NCI-H524 treated with DMSO at 0.1 percent for 48 hours (cell line): ENCODE data around the gene PREB.
"Not testable (repeated sequence)": the region's sequence is repeated elsewhere in the genome, so short reads cannot be mapped to it uniquely, and the experiment has no call there.

Source experiments
- DNase-seq: peaks from one replicate; lab custom pipeline; 2025; lab: John Stamatoyannopoulos, UW

Gene PREB, protein sequence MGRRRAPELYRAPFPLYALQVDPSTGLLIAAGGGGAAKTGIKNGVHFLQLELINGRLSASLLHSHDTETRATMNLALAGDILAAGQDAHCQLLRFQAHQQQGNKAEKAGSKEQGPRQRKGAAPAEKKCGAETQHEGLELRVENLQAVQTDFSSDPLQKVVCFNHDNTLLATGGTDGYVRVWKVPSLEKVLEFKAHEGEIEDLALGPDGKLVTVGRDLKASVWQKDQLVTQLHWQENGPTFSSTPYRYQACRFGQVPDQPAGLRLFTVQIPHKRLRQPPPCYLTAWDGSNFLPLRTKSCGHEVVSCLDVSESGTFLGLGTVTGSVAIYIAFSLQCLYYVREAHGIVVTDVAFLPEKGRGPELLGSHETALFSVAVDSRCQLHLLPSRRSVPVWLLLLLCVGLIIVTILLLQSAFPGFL

GRCh38 chr2:27133905-27134780 lies at the start of gene PREB:
Gene PREB, minus strand, starts transcription at chr2:27134636. Its CDS starts 215 bp downstream, at chr2:27134421.
- peak; percentile 45 for DNase-seq

GRCh38 chr2:27184115-27184514 lies 49.7 kb upstream of the PREB start:
- no peak for DNase-seq

- no peak for DNase-seq
Measured at GRCh38 chr2:27182346-27182745, 47.9 kb upstream of the PREB start.

DNA sequence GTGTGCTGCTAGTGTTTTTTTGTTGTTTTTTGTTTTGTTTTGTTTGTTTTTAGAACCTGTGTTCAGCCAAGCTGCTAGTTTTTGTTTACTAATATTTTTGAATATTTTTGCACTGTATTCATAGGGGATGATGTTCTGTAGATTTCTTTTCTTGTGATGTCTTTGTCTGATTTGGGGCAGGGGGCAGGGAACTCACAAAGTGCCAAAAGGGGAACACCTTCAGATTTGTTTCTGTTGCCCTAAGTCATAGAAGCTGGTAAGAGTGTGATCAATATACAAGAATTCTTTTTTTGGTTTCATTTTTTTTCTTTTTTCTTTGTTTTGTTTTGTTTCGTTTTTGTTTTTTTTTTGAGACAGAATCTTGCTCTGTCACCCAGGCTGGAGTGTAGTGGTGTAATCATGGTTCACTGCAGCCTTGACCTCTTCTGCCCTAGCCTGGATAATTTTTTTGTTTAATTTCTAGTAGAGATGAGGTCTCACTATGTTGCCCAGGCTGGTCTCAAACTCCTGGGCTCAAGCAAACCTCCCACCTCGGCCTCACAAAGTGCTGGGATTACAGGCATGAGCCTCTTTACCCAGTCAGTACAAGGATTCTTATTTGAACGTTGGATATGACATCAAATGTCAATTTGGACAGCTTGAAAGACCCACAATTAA lies 45.0 kb upstream of the PREB start:
- DNase-seq = no peak

DNA sequence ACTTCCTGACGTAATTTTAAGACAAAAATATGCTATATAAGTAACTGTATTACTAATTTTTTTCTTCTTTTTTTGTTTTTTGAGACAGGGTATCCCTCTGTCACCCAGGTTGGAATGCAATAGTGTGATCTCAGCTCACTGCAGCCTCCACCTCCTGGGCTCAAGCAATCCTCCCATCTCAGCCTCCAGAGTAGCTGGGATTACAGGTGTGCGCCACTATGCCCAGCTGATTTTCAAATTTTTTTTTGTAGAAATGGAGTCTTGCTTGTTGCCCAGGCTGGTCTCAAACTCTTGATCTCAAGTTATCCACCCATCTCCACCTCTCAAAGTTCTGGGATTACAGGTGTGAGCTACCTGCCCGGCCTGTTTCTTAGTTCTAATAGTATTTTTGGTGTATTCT lies 44.0 kb upstream of the PREB start:
- DNase-seq = no peak

DNA sequence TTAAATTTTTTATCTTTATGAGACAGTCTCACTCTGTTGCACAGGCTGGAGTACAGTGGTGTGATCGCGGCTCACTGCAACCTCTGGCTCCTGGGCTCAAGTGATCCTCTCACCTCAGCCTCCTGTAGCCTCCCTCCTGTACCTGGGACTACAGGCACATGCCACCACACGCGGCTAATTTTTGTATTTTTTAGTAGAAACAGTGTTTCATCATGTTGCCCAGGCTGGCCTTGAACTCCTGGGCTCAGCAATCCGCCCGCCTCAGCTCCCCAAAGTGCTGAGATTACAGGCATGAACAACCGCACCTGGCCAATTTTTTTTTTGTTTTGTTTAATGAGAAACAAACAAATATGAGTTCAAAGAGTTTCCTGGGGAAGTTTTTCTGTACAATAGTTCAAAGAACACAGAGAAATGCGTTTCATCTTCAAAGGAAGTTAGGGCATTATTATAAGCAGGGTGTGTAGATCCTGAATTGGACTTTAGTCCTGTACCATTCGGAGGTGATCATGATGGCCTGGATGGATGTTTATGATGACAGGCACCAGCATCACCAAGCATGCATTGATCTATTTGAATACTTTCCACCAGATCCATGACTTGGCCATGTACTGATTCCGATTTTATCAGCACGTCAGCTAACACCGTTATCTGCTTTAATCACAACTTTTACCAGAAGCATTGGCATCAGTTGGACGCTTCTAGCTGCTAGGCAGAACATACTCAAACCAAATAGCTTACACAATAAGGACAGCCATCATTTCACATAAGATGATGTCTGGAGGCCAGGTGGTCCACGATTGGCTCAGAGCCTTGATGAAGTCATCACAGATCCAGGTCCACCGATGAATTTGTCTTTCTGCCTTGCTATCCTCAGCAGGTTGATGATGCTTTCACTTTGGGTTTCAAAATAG lies 43.3 kb upstream of the PREB start:
- DNase-seq = no peak

DNA sequence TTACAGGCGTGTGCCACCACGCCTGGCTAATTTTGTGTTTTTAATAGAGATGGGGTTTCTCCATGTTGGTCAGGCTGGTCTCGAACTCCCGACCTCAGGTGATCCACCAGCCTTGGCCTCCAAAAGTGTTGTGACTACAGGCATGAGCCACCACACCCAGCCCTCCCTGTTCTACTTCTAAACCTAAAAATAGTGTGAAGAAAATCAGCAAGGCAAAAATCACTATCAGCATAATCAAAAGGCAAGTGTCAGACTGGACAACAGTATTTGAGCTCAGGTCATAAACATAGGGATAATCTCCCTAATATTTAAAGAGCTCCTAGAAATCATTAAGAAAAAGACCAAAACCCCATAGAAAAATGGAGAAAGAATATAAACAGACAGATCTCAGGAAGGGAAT lies 41.3 kb upstream of the PREB start:
- not testable (repeated sequence) for DNase-seq

GRCh38 chr2:27175330-27175729 lies 40.9 kb upstream of the PREB start:
- no peak for DNase-seq

GRCh38 chr2:27174638-27175037 lies 40.2 kb upstream of the PREB start:
- no peak for DNase-seq

GRCh38 chr2:27171351-27171848 lies 37.0 kb upstream of the PREB start:
- DNase-seq = no peak

GRCh38 chr2:27170581-27171337 lies 36.3 kb upstream of the PREB start:
- DNase-seq = no peak

DNA sequence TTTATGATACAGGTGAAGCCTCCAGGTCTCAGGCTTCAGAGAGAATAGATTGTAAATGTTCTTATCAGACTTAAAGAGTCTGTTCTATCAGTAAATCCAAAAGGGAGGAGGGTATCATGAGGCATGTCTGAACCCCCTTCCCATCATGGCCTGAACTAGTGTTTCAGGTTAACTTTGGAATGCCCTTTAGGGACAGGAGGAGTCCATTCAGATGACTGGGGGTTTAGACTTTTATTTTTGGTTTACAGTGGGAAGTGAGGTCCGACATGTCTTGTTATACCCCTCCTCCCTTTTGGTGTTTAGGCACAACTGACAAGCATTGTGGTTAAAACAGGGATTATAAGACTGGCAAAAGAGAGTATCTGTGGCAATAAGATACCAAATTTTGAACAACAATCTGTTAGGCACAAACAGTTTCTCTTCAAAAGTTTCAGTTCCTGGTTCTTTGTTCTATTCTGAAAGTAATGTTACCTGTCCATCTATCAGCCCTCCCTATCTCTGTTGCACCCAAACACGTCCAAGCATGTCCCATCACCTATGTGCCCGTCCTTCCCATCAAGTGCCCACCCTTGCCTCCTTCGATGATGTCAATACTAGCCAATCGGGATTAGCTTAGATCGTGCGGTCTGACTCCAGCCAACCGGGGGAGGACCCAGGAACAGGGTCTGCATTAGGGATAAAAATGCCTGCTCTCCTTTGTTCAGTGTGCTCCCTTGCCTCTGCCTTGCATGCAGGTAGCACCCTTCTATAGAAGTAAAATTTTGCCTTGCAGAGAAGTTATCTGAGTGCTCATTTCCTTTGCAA lies 30.7 kb upstream of the PREB start:
- DNase-seq = no peak

- no peak for DNase-seq
Measured at GRCh38 chr2:27162151-27163121, 28.0 kb upstream of the PREB start.

GRCh38 chr2:27160191-27160590 lies 25.8 kb upstream of the PREB start:
- DNase-seq = no peak

DNA sequence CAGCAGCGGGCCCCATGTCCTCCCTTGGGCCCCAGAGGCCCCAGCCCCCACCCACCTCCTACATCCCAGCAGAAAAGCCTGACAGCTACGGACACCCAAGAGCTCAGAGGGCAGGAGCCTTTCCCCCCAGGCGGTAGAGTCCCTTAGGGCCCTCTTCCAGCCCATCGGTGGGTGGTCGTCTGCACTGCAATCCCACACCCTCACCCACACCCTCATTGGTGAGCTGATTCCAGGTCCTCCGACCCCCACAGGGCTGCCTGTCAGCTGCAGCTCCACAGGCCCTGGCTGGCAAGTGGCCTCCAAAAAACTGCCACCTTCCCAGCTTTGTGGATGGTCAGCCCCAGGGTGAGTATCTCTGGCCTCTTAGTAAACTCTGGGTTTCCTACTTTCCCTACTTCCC lies 24.8 kb upstream of the PREB start:
- DNase-seq = no peak

- DNase-seq = no peak
Measured at GRCh38 chr2:27158468-27158867, 24.0 kb upstream of the PREB start.

- no peak for DNase-seq
Measured at GRCh38 chr2:27155069-27155520, 20.7 kb upstream of the PREB start.

DNA sequence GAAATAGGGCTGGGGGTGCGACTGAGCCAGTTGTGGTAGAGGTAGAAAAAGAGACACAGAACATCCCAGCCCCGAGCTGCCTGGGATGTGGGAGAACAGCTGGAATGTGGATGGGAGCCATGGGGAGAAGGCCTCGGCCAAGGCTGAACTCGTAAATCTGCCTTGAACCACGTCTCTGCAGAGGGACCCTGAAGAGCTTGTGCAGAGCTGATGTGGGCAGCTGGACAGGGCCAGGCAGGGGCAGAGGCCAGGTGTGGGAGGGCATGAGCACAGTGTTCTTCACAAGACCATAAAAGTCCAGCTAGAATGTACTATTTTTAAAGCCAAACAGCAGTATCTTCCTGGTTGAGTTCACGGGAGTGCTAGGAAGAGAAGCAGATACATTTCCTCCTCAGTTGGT lies 20.1 kb upstream of the PREB start:
- DNase-seq = no peak
